ENCODE results near the gene SDF2. TPM values are rescaled to one million over a fixed set of nuclear protein-coding genes. Genes with fewer than 3 reads are reported as not detected.
"Not testable (repeated sequence)": the region's sequence is repeated elsewhere in the genome, so short reads cannot be mapped to it uniquely, and the experiment has no call there.

Gene SDF2
- polyA plus RNA-seq, 2 donors: 20.7 to 40.6 TPM

DNA sequence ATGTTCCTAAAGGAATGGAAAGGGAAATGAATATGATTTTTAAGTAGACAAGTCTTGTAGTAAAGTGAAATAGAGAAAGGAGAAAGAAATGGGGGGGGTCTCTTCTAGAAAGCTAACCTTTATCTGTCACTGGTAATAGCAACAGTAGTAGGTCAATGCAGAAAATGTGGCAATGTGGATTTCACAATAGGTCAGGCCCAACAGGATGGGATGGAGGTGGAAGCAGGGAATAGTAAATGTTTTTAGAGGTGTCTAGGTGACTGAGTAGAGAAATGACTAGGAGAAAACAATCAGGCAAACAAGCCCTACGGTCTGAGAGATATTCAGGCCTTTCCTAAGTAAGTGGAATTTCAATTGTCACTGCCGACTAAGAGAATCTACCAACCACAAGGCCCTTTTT lies 41.7 kb downstream of the SDF2 start:
- H3K36me3 ChIP-seq (ENCODE audit: control insufficient read depth in 2 of 2, insufficient read depth in 2 of 2, low read length in 1 of 2): peaks cover 42 to 52% of the 10 kb centered on the region in 2 donors
- WGBS, 2 donors: 83 to 87% methylated on average over 2 of the region's 2 CpGs
- H3K27me3 ChIP-seq (ENCODE audit: control insufficient read depth in 1 of 2, insufficient read depth in 2 of 2, low read length in 2 of 2): no peaks in the 10 kb centered on the region
- H3K27ac ChIP-seq (ENCODE audit: low read depth in 2 of 2, low read length in 1 of 2): no peak overlapping the region
- H3K4me1 ChIP-seq (ENCODE audit: control insufficient read depth in 2 of 2, insufficient read depth in 2 of 2, low read length in 1 of 2): no peaks in the 10 kb centered on the region
- H3K4me3 ChIP-seq (ENCODE audit: low read depth in 1 of 2, low read length in 2 of 2): no peak overlapping the region
- H3K9me3 ChIP-seq (ENCODE audit: control insufficient read depth in 2 of 2, insufficient read depth in 1 of 2, low read depth in 1 of 2, low read length in 1 of 2): no peaks in the 10 kb centered on the region

DNA sequence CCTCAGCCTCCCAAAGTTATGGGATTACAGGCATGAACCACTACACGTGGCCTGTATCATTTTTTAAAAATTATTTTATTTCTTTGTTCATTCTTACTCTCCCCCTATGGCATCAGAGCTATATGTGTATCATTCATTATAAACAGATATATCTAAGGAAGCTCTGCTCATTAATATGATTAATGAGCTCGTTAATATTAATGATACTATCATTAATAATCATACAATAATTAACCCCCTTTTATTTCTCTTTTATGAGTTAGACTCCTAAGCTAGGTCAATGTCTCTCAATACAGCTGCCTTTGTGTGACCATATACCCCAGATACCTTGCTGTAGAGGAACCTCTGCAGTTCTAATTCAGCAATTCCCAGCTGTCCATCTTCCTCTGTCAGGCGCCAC lies 43.2 kb downstream of the SDF2 start:
- peaks cover 45 to 57% of the 10 kb centered on the region in 2 donors for H3K36me3 ChIP-seq (ENCODE audit: control insufficient read depth in 2 of 2, insufficient read depth in 2 of 2, low read length in 1 of 2)
- no peak overlapping the region for H3K27ac ChIP-seq (ENCODE audit: low read depth in 2 of 2, low read length in 1 of 2)
- no peaks in the 10 kb centered on the region for H3K4me1 ChIP-seq (ENCODE audit: control insufficient read depth in 2 of 2, insufficient read depth in 2 of 2, low read length in 1 of 2)
- WGBS, 2 donors: 89 to 93% methylated on average over 3 of the region's 3 CpGs
- no peaks in the 10 kb centered on the region for H3K27me3 ChIP-seq (ENCODE audit: control insufficient read depth in 1 of 2, insufficient read depth in 2 of 2, low read length in 2 of 2)
- H3K4me3 ChIP-seq (ENCODE audit: low read depth in 1 of 2, low read length in 2 of 2): no peak overlapping the region
- H3K9me3 ChIP-seq (ENCODE audit: control insufficient read depth in 2 of 2, insufficient read depth in 1 of 2, low read depth in 1 of 2, low read length in 1 of 2): no peaks in the 10 kb centered on the region

DNA sequence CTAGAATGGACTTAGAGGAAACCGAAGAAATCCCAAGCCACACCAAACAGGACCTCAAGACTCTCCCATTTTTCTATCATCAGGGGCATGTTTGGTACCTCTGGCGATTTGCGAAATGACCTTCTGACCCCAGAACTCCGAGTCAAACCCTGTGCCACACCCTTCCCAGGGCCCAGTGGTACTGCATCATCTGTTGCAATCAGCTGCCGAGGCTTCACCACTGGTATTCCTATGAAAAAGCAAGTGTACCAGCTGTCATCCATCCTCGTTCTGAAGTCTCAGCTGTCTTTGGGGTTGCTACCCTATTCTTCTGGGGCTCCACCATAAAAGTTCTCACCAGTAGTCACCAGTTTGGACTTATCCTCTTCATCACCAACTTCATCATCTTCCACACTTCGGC lies 45.4 kb downstream of the SDF2 start:
- Histone ChIP-seq H3K4me1 (ENCODE audit: control insufficient read depth in 2 of 2, insufficient read depth in 2 of 2, low read length in 1 of 2) (no peaks in the 10 kb centered on the region), H3K27me3 (ENCODE audit: control insufficient read depth in 1 of 2, insufficient read depth in 2 of 2, low read length in 2 of 2) (no peaks in the 10 kb centered on the region), H3K36me3 (ENCODE audit: control insufficient read depth in 2 of 2, insufficient read depth in 2 of 2, low read length in 1 of 2) (peaks cover 47 to 54% of the 10 kb centered on the region in 2 donors), H3K27ac (ENCODE audit: low read depth in 2 of 2, low read length in 1 of 2) (no peak overlapping the region), H3K9me3 (ENCODE audit: control insufficient read depth in 2 of 2, insufficient read depth in 1 of 2, low read depth in 1 of 2, low read length in 1 of 2) (no peaks in the 10 kb centered on the region), H3K4me3 (ENCODE audit: low read depth in 1 of 2, low read length in 2 of 2) (no peak overlapping the region)
- WGBS, 2 donors: 83% methylated on average over 7 of the region's 7 CpGs

DNA sequence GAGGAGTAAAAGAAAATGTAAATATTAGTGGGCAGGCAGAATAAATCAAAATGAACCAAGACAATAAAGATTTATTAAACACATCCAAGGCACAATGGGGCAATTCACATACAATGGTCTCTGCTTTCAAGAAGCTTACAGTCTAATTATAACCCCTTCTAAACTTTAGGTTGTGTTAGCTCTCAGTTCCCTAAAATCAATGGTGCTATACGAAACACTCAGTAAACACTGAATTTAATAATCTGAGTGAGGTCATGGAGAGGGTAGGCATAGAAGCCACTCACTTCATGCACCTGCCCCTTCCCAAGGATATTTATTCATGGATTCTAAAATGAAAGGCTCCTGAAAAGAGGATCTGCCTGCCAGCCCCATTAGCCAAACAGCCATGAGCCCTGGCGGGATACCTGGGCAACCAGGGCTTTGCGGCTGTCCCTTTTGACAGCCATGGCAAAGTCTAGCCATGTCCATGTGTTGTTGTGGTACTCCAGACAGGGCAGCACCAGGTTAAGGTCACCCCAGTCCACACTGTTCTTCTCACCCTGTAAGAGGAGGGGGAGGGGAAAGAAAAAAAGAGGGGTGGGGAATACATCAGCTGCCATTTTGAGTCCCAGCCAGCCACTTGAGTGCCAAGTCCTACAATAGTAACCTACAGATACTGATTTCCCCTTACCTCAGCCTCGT lies 46.3 kb downstream of the SDF2 start:
- WGBS, 2 donors: 88 to 95% methylated on average over 4 of the region's 4 CpGs
- H3K4me1 ChIP-seq (ENCODE audit: control insufficient read depth in 2 of 2, insufficient read depth in 2 of 2, low read length in 1 of 2): no peaks in the 10 kb centered on the region
- H3K27me3 ChIP-seq (ENCODE audit: control insufficient read depth in 1 of 2, insufficient read depth in 2 of 2, low read length in 2 of 2): no peaks in the 10 kb centered on the region
- peaks cover 41 to 49% of the 10 kb centered on the region in 2 donors for H3K36me3 ChIP-seq (ENCODE audit: control insufficient read depth in 2 of 2, insufficient read depth in 2 of 2, low read length in 1 of 2)
- no peaks in the 10 kb centered on the region for H3K9me3 ChIP-seq (ENCODE audit: control insufficient read depth in 2 of 2, insufficient read depth in 1 of 2, low read depth in 1 of 2, low read length in 1 of 2)
- H3K27ac ChIP-seq (ENCODE audit: low read depth in 2 of 2, low read length in 1 of 2): no peak overlapping the region
- H3K4me3 ChIP-seq (ENCODE audit: low read depth in 1 of 2, low read length in 2 of 2): no peak overlapping the region

DNA sequence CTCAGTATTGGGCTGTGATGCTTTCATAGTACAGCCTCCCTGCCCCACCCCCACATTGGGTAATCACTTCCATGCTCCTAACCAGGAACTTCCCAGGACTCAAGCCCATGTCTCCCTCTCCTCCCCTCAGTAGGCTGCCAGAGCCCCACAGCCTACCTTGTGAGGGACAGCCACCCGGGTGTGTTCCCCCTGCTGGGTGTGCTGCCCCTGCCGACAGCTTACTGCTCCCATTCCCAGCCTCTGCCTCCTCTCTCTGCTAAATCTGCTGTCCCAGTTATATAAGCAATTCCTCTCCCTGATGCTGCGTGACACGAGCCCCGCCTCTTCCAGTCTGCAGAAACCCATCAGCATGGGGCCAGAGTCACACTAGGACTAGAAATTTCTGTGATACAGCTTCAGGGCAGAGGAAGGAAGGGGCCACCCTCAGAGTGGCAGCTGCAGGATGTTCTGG lies 47.8 kb downstream of the SDF2 start, which contains the start of gene RSKR:
Gene RSKR, minus strand, starts transcription at position 255 of the 451 bp plus-strand sequence. Its CDS starts 24 bp downstream, at position 231.
- peaks cover 34 to 39% of the 10 kb centered on the region in 2 donors for H3K36me3 ChIP-seq (ENCODE audit: control insufficient read depth in 2 of 2, insufficient read depth in 2 of 2, low read length in 1 of 2)
- no peak within 1 kb of the TSS for H3K27ac ChIP-seq (ENCODE audit: low read depth in 2 of 2, low read length in 1 of 2)
- no peaks in the 10 kb centered on the region for H3K4me1 ChIP-seq (ENCODE audit: control insufficient read depth in 2 of 2, insufficient read depth in 2 of 2, low read length in 1 of 2)
- WGBS, 2 donors: 78 to 83% methylated on average over 5 of the region's 5 CpGs
- H3K27me3 ChIP-seq (ENCODE audit: control insufficient read depth in 1 of 2, insufficient read depth in 2 of 2, low read length in 2 of 2): no peaks in the 10 kb centered on the region
- no peak within 1 kb of the TSS for H3K4me3 ChIP-seq (ENCODE audit: low read depth in 1 of 2, low read length in 2 of 2)
- H3K9me3 ChIP-seq (ENCODE audit: control insufficient read depth in 2 of 2, insufficient read depth in 1 of 2, low read depth in 1 of 2, low read length in 1 of 2): no peaks in the 10 kb centered on the region

DNA sequence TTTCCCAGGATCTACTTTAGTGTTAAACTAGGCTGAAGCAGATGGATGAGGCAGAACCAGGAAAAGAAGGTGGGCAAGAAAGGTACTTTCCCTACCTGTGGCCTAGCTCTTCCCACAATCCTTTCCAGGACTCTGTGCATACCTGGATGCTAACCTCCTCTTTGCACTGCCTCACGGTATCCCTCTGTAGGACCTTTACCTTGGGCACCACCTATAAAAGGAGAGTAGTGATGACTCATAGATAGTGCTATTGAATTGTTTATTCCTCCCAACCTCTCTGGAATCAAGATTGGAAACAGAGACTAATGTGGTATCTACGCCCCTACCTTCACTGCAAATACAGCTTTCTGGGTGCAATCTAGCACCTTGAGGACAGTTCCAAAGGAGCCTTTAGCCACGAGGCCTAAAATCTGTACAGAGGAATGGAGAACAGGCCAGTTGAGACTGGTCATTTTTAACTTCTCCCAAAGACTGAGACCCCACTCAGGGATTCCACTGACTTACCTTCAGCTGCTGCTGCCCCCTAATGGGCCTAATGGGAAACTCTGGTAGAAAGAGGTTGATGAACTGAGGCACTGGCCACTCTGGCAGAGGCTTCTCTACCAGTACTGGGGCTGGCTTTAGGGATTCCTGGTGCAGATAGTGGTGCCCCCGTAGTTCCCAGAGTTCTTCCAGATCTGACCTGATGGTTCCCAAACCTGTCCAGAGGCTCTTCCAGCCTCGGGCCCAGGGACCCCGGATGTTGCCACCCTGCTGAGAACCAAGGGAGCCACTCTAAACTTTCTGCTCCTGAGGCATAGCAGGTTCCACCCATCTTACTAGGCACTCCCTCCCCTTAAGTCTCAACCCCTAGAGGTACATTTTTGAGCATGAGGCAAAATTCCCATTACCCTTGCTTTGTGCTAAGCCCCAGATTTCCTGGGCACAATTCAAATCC lies 48.5 kb downstream of the SDF2 start:
- 75% methylated on average over 6 of the region's 6 CpGs for WGBS, 2 donors
- H3K4me1 ChIP-seq (ENCODE audit: control insufficient read depth in 2 of 2, insufficient read depth in 2 of 2, low read length in 1 of 2): no peaks in the 10 kb centered on the region
- H3K27ac ChIP-seq (ENCODE audit: low read depth in 2 of 2, low read length in 1 of 2): no peak overlapping the region
- H3K4me3 ChIP-seq (ENCODE audit: low read depth in 1 of 2, low read length in 2 of 2): no peak overlapping the region
- H3K27me3 ChIP-seq (ENCODE audit: control insufficient read depth in 1 of 2, insufficient read depth in 2 of 2, low read length in 2 of 2): no peaks in the 10 kb centered on the region
- H3K36me3 ChIP-seq (ENCODE audit: control insufficient read depth in 2 of 2, insufficient read depth in 2 of 2, low read length in 1 of 2): peaks cover 34% of the 10 kb centered on the region in 2 donors
- H3K9me3 ChIP-seq (ENCODE audit: control insufficient read depth in 2 of 2, insufficient read depth in 1 of 2, low read depth in 1 of 2, low read length in 1 of 2): no peaks in the 10 kb centered on the region

DNA sequence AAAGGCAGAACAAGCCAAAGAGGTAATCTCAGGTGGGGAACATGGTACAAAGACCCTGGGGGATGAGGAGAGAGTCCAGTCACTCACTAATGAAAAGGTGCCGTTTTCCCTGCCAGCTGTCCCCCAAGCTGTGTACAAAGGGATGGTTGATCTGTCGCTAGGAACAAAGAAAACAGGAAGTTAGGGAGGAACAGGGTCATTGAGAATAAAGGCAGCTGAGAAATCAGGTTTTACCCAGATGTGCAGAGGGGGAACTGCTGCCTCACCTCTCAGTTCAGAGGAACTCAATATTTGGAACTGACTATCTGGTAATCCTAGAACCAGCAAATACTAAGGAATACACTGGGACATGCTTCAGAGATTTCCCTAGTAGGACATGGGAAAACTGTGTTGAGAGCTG lies 49.2 kb downstream of the SDF2 start:
- no peak overlapping the region for H3K27ac ChIP-seq (ENCODE audit: low read depth in 2 of 2, low read length in 1 of 2)
- peaks cover 32 to 34% of the 10 kb centered on the region in 2 donors for H3K36me3 ChIP-seq (ENCODE audit: control insufficient read depth in 2 of 2, insufficient read depth in 2 of 2, low read length in 1 of 2)
- no peak overlapping the region for H3K4me3 ChIP-seq (ENCODE audit: low read depth in 1 of 2, low read length in 2 of 2)
- no peaks in the 10 kb centered on the region for H3K4me1 ChIP-seq (ENCODE audit: control insufficient read depth in 2 of 2, insufficient read depth in 2 of 2, low read length in 1 of 2)
- no peaks in the 10 kb centered on the region for H3K27me3 ChIP-seq (ENCODE audit: control insufficient read depth in 1 of 2, insufficient read depth in 2 of 2, low read length in 2 of 2)
- H3K9me3 ChIP-seq (ENCODE audit: control insufficient read depth in 2 of 2, insufficient read depth in 1 of 2, low read depth in 1 of 2, low read length in 1 of 2): no peaks in the 10 kb centered on the region
- WGBS, 2 donors: 43 to 57% methylated on average over 2 of the region's 2 CpGs

DNA sequence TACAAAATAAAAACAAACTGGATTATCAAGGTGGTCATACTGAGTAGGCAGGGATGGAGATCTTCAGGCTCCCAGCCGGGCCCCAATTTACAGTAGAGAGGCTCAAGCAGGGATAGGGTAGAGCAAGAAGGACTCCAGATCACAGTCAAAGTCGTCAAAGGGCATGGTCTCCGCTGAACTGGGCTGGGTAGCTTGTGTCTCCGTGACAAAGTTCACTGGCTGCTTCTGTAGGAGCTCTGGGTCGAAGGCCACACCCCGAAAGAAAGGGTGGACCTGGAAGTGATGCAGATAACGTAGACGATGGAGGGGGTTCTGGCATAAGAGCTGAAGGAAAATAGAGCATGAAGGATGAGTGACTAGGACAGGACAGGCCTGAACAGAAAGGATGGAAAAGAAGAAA lies 51.3 kb downstream of the SDF2 start:
- no peaks in the 10 kb centered on the region for H3K4me1 ChIP-seq (ENCODE audit: control insufficient read depth in 2 of 2, insufficient read depth in 2 of 2, low read length in 1 of 2)
- no peaks in the 10 kb centered on the region for H3K27me3 ChIP-seq (ENCODE audit: control insufficient read depth in 1 of 2, insufficient read depth in 2 of 2, low read length in 2 of 2)
- H3K4me3 ChIP-seq (ENCODE audit: low read depth in 1 of 2, low read length in 2 of 2): no peak overlapping the region
- H3K36me3 ChIP-seq (ENCODE audit: control insufficient read depth in 2 of 2, insufficient read depth in 2 of 2, low read length in 1 of 2): peaks cover 16 to 18% of the 10 kb centered on the region in 2 donors
- 85 to 87% methylated on average over 8 of the region's 8 CpGs for WGBS, 2 donors
- no peak overlapping the region for H3K27ac ChIP-seq (ENCODE audit: low read depth in 2 of 2, low read length in 1 of 2)
- H3K9me3 ChIP-seq (ENCODE audit: control insufficient read depth in 2 of 2, insufficient read depth in 1 of 2, low read depth in 1 of 2, low read length in 1 of 2): no peaks in the 10 kb centered on the region

DNA sequence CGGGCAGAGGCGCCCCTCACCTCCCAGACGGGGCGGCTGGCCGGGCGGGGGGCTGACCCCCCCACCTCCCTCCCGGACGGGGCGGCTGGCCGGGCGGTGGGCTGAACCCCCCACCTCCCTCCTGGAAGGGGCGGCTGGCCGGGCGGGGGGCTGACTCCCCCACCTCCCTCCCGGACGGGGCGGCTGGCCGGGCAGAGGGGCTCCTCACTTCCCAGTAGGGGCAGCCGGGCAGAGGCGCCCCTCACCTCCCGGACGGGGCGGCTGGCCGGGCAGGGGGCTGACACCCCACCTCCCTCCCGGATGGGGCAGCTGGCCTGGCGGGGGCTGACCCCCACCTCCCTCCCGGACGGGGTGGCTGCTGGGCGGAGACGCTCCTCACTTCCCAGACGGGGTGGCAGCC lies 57.7 kb downstream of the SDF2 start:
- not testable (repeated sequence) for H3K27me3 ChIP-seq (ENCODE audit: control insufficient read depth in 1 of 2, insufficient read depth in 2 of 2, low read length in 2 of 2); H3K36me3 ChIP-seq (ENCODE audit: control insufficient read depth in 2 of 2, insufficient read depth in 2 of 2, low read length in 1 of 2); H3K27ac ChIP-seq (ENCODE audit: low read depth in 2 of 2, low read length in 1 of 2); H3K4me3 ChIP-seq (ENCODE audit: low read depth in 1 of 2, low read length in 2 of 2); H3K4me1 ChIP-seq (ENCODE audit: control insufficient read depth in 2 of 2, insufficient read depth in 2 of 2, low read length in 1 of 2); H3K9me3 ChIP-seq (ENCODE audit: control insufficient read depth in 2 of 2, insufficient read depth in 1 of 2, low read depth in 1 of 2, low read length in 1 of 2)
- 93 to 95% methylated on average over 9 to 31 of the region's 31 CpGs for WGBS, 2 donors
